ENCODE results near the gene FLII.

Gene FLII

DNA sequence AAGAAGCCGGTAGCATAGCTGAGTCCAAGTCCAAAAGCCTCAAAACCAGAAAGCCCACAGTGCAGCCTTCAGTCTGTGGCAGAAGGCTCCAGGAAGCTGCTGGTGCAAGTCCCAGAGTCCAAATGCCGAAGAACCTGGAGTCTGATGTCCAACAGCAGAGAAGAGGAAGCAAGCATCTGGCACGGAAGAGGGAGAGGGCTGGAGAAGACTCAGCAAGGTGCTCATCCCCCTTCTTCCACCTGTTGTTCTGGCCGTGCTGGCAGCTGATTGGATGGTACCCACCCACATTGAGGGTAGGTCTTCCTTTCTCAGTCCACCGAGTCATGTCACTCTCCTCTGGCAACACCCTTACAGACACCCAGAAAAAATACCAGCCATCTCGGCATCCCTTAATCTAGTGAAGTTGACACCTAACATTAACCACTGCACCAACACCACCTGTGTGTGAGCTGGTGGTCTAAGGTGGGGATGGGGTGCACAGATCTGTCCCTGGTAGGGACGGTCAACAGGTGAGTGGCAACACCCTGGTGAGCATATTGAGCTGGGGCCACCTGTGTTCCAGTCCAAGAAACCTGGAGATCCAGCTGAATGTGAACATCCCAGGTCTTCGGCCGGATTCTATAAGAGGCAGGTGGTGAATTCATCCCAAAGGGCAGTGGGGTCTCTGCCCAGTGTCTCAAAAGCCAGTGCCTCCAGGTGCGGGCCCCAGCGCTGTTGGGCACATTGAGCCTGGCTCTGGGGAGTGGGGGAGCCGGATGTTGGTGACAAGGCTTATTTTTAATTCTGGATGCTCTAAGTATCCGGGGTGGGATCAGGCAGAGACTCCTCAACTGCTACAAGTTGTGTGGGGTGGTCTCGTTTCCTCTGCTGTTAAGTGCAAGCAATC, 11.8 kb upstream of the FLII start:
- H3K36me3 ChIP-seq (ENCODE audit: control insufficient read depth in 2 of 2, insufficient read depth in 1 of 2, low read length in 2 of 2): peaks cover 31 to 53% of the 10 kb centered on the region in 2 experiments
- ChIA-PET CTCF (interaction anchor here (1.1 kb wide), 1 partner anchor 23 kb away, joined by 4 read pairs; no protein-coding TSS in a partner anchor), POLR2A (interaction anchor here (0.6 to 4.7 kb wide), 3 partner anchors 10 to 90 kb away, joined by 3 to 24 read pairs (median 3); partner anchors contain the start of genes FLII and MIEF2)
- TF ChIP-seq SCRT2 (tag by site-specific recombination; IDR thresholded peaks at IDR 0.05) (peak; percentile 92), ZNF311 (tag by site-specific recombination; IDR thresholded peaks at IDR 0.05; ENCODE audit: borderline replicate concordance) (no peak), SCRT1 (tag by site-specific recombination; IDR thresholded peaks at IDR 0.05; ENCODE audit: borderline replicate concordance) (peak; percentile 86), ZNF473 (tag by site-specific recombination; IDR thresholded peaks at IDR 0.05) (no peak), SP2 (tag by site-specific recombination; IDR thresholded peaks at IDR 0.05) (peak; percentile 36; the same call in 1 of the 2 replicates), MZF1 (tag by site-specific recombination; IDR thresholded peaks at IDR 0.05; ENCODE audit: borderline replicate concordance) (no peak)
- no peaks in the 10 kb centered on the region for H3K9me3 ChIP-seq (ENCODE audit: control insufficient read depth, insufficient read depth, low read depth, low read length)
- no peak overlapping the region for H3K27ac ChIP-seq (ENCODE audit: extremely low read depth, low read depth, low read length)
- no peak overlapping the region for H3K4me3 ChIP-seq (ENCODE audit: low read depth, low read length)
- H3K4me1 ChIP-seq (ENCODE audit: control insufficient read depth, insufficient read depth, low read length): peaks cover 6% of the 10 kb centered on the region; the same call in 1 of the 2 replicates

DNA sequence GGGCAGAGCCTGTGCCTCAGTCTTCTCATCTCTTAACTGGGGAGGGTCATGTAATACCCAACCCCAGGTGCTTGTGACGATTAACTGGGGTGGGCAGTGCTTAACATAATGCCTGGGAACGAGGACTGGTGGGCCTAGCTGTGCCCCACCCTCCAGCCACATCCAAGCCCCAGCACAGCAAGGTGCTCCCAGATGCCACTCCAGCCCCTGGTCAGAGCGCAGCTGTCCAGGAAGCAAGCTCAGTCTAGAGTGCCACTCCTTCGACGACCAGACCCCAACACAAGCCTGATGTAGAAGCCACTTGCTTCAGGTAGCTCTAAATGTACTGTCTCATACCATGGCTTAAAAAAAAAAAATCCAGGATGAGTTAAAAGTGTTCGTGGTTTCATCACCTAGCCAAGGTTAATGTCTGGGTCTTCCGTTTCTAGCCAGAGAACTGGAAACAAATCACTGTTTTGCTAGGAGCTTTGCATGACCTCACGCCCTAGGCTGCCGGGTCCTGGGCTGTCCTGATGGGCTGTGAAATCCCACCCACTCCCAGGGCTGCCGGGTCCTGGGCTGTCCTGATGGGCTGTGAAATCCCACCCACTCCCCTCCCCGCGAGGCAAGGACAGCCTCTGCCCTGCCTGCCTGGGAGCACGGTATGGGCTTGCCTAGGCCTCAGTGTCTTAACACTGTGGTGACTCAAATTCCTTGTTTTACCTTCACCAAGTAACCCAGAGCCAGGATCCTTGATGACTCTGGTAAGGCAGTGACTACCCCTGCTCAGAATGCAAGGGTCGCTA, 9.6 kb upstream of the FLII start:
- CTCF ChIA-PET: interaction anchor here (0.5 to 0.9 kb wide), 3 partner anchors 10 to 69 kb away, joined by 3 read pairs; no protein-coding TSS in a partner anchor
- Histone ChIP-seq H3K4me3 (ENCODE audit: low read depth, low read length) (no peak overlapping the region), H3K36me3 (ENCODE audit: control insufficient read depth in 2 of 2, insufficient read depth in 1 of 2, low read length in 2 of 2) (peaks cover 14 to 57% of the 10 kb centered on the region in 2 experiments), H3K4me1 (ENCODE audit: control insufficient read depth, insufficient read depth, low read length) (peaks cover 6% of the 10 kb centered on the region; the same call in 1 of the 2 replicates), H3K27ac (ENCODE audit: extremely low read depth, low read depth, low read length) (peak overlapping the region; percentile 49), H3K9me3 (ENCODE audit: control insufficient read depth, insufficient read depth, low read depth, low read length) (no peaks in the 10 kb centered on the region)
- POLR2A ChIA-PET: interaction anchor here (0.6 to 4.7 kb wide), 6 partner anchors 8 to 110 kb away, joined by 3 to 24 read pairs (median 3); partner anchors contain the start of genes FLII, MIEF2 and TOP3A
- TF ChIP-seq ZNF341 (tag by site-specific recombination; IDR thresholded peaks at IDR 0.05; ENCODE audit: low read depth) (no peak), ZNF785 (tag by site-specific recombination; IDR thresholded peaks at IDR 0.05) (no peak), SP2 (tag by site-specific recombination; IDR thresholded peaks at IDR 0.05) (peak; percentile 44), ZNF266 (tag by site-specific recombination; IDR thresholded peaks at IDR 0.05; ENCODE audit: low read depth) (no peak), ZNF157 (tag by site-specific recombination; IDR thresholded peaks at IDR 0.05) (no peak), ZSCAN30 (tag by site-specific recombination; IDR thresholded peaks at IDR 0.05) (no peak), ZNF121 (tag by site-specific recombination; IDR thresholded peaks at IDR 0.05) (no peak), ZNF335 (tag by site-specific recombination; conservative IDR thresholded peaks at IDR 0.05) (peak; percentile 62), ZNF621 (tag by site-specific recombination; IDR thresholded peaks at IDR 0.05) (no peak), ZNF830 (tag by site-specific recombination; IDR thresholded peaks at IDR 0.05; ENCODE audit: low read depth) (no peak)
- TF ChIP-seq, protein P1, sequence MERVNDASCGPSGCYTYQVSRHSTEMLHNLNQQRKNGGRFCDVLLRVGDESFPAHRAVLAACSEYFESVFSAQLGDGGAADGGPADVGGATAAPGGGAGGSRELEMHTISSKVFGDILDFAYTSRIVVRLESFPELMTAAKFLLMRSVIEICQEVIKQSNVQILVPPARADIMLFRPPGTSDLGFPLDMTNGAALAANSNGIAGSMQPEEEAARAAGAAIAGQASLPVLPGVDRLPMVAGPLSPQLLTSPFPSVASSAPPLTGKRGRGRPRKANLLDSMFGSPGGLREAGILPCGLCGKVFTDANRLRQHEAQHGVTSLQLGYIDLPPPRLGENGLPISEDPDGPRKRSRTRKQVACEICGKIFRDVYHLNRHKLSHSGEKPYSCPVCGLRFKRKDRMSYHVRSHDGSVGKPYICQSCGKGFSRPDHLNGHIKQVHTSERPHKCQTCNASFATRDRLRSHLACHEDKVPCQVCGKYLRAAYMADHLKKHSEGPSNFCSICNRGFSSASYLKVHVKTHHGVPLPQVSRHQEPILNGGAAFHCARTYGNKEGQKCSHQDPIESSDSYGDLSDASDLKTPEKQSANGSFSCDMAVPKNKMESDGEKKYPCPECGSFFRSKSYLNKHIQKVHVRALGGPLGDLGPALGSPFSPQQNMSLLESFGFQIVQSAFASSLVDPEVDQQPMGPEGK (tag by site-specific recombination; IDR thresholded peaks at IDR 0.05): peak; percentile 50; the same call in 1 of the 2 replicates
- TF ChIP-seq, protein P2, sequence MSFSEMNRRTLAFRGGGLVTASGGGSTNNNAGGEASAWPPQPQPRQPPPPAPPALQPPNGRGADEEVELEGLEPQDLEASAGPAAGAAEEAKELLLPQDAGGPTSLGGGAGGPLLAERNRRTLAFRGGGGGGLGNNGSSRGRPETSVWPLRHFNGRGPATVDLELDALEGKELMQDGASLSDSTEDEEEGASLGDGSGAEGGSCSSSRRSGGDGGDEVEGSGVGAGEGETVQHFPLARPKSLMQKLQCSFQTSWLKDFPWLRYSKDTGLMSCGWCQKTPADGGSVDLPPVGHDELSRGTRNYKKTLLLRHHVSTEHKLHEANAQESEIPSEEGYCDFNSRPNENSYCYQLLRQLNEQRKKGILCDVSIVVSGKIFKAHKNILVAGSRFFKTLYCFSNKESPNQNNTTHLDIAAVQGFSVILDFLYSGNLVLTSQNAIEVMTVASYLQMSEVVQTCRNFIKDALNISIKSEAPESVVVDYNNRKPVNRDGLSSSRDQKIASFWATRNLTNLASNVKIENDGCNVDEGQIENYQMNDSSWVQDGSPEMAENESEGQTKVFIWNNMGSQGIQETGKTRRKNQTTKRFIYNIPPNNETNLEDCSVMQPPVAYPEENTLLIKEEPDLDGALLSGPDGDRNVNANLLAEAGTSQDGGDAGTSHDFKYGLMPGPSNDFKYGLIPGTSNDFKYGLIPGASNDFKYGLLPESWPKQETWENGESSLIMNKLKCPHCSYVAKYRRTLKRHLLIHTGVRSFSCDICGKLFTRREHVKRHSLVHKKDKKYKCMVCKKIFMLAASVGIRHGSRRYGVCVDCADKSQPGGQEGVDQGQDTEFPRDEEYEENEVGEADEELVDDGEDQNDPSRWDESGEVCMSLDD (tag by site-specific recombination; IDR thresholded peaks at IDR 0.05): no peak
- TF ChIP-seq, protein P3, sequence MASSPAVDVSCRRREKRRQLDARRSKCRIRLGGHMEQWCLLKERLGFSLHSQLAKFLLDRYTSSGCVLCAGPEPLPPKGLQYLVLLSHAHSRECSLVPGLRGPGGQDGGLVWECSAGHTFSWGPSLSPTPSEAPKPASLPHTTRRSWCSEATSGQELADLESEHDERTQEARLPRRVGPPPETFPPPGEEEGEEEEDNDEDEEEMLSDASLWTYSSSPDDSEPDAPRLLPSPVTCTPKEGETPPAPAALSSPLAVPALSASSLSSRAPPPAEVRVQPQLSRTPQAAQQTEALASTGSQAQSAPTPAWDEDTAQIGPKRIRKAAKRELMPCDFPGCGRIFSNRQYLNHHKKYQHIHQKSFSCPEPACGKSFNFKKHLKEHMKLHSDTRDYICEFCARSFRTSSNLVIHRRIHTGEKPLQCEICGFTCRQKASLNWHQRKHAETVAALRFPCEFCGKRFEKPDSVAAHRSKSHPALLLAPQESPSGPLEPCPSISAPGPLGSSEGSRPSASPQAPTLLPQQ (tag by site-specific recombination; IDR thresholded peaks at IDR 0.05): no peak
- TF ChIP-seq, protein P4, sequence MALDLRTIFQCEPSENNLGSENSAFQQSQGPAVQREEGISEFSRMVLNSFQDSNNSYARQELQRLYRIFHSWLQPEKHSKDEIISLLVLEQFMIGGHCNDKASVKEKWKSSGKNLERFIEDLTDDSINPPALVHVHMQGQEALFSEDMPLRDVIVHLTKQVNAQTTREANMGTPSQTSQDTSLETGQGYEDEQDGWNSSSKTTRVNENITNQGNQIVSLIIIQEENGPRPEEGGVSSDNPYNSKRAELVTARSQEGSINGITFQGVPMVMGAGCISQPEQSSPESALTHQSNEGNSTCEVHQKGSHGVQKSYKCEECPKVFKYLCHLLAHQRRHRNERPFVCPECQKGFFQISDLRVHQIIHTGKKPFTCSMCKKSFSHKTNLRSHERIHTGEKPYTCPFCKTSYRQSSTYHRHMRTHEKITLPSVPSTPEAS (tag by site-specific recombination; IDR thresholded peaks at IDR 0.05): no peak
- TF ChIP-seq, protein P5, sequence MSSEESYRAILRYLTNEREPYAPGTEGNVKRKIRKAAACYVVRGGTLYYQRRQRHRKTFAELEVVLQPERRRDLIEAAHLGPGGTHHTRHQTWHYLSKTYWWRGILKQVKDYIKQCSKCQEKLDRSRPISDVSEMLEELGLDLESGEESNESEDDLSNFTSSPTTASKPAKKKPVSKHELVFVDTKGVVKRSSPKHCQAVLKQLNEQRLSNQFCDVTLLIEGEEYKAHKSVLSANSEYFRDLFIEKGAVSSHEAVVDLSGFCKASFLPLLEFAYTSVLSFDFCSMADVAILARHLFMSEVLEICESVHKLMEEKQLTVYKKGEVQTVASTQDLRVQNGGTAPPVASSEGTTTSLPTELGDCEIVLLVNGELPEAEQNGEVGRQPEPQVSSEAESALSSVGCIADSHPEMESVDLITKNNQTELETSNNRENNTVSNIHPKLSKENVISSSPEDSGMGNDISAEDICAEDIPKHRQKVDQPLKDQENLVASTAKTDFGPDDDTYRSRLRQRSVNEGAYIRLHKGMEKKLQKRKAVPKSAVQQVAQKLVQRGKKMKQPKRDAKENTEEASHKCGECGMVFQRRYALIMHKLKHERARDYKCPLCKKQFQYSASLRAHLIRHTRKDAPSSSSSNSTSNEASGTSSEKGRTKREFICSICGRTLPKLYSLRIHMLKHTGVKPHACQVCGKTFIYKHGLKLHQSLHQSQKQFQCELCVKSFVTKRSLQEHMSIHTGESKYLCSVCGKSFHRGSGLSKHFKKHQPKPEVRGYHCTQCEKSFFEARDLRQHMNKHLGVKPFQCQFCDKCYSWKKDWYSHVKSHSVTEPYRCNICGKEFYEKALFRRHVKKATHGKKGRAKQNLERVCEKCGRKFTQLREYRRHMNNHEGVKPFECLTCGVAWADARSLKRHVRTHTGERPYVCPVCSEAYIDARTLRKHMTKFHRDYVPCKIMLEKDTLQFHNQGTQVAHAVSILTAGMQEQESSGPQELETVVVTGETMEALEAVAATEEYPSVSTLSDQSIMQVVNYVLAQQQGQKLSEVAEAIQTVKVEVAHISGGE (tag by site-specific recombination; conservative IDR thresholded peaks at IDR 0.05; ENCODE audit: low read depth): no peak

Data from HEK293 (cell line).